ENCODE data around the gene SRRM3. TPM values are rescaled to one million over a fixed set of nuclear protein-coding genes. Genes with fewer than 3 reads are reported as not detected.

SRRM3 gene
- polyA plus RNA-seq, 1 experiment: 0.80 TPM

- TF ChIP-seq, protein P1, sequence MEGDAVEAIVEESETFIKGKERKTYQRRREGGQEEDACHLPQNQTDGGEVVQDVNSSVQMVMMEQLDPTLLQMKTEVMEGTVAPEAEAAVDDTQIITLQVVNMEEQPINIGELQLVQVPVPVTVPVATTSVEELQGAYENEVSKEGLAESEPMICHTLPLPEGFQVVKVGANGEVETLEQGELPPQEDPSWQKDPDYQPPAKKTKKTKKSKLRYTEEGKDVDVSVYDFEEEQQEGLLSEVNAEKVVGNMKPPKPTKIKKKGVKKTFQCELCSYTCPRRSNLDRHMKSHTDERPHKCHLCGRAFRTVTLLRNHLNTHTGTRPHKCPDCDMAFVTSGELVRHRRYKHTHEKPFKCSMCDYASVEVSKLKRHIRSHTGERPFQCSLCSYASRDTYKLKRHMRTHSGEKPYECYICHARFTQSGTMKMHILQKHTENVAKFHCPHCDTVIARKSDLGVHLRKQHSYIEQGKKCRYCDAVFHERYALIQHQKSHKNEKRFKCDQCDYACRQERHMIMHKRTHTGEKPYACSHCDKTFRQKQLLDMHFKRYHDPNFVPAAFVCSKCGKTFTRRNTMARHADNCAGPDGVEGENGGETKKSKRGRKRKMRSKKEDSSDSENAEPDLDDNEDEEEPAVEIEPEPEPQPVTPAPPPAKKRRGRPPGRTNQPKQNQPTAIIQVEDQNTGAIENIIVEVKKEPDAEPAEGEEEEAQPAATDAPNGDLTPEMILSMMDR (IDR thresholded peaks at IDR 0.05; ENCODE audit: insufficient read depth, low read depth, low read length): no peak
- no peak overlapping the region for H3K4me3 ChIP-seq (ENCODE audit: low read depth, low read length)
- POLR2A ChIA-PET: no interaction called here
- no peak for DNase-seq (ENCODE audit: low read depth)
- H3K36me3 ChIP-seq (ENCODE audit: control insufficient read depth, insufficient read depth, low read length): peaks cover 2% of the 10 kb centered on the region
- H3K27me3 ChIP-seq (ENCODE audit: control insufficient read depth, insufficient read depth, low read length): no peaks in the 10 kb centered on the region
- CTCF ChIA-PET: interaction anchor here (0.6 to 1.8 kb wide), 2 partner anchors 22 to 26 kb away, joined by 3 to 5 read pairs; no protein-coding TSS in a partner anchor
These were observed 134.4 kb downstream of the SRRM3 start for GRCh38 chr7:76336094-76336493.

Other genes starting within 250 kb of the SRRM3 start
- 59.9 and 75.2 TPM in 2 replicates for gene TMEM120A, start 207.3 kb upstream of the SRRM3 start, polyA plus RNA-seq (2011; rRNA removed)
- gene STYXL1, start 153.9 kb upstream of the SRRM3 start, polyA plus RNA-seq (2011; rRNA removed): 64.7 and 75.6 TPM in 2 replicates
- 109 and 166 TPM in 2 replicates for gene MDH2, start 153.8 kb upstream of the SRRM3 start, polyA plus RNA-seq (2011; rRNA removed)
- gene HSPB1, start 100.8 kb downstream of the SRRM3 start, polyA plus RNA-seq (2011; rRNA removed): 642 and 966 TPM in 2 replicates
- 48.8 and 62.2 TPM in 2 replicates for gene YWHAG, start 157.1 kb downstream of the SRRM3 start, polyA plus RNA-seq (2011; rRNA removed)
- 0.71 and 0.92 TPM in 2 replicates for gene SSC4D, start 207.8 kb downstream of the SRRM3 start, polyA plus RNA-seq (2011; rRNA removed)
- 1.6 and 2.5 TPM in 2 replicates for gene ZP3, start 223.1 kb downstream of the SRRM3 start, polyA plus RNA-seq (2011; rRNA removed)

All from BJ (cell line).